Jurkat, Clone E6-1 (cell line): Measurements from ENCODE around the gene AMZ1. TPM values are rescaled to one million over a fixed set of nuclear protein-coding genes. Genes with fewer than 3 reads are reported as not detected.

ENCODE experiments used
- DNase-seq: peaks from one replicate; pipeline ENCODE4 v3.0.0-alpha.2; 2011; ENCODE audit warnings: low read depth, low spot score
- H3K4me3 ChIP-seq: 2 replicates; pipeline ENCODE4 v1.5.1; 2011; ENCODE audit warnings: mild to moderate bottlenecking, low read length, control low read depth, moderate library complexity
- polyA plus RNA-seq: library from polyadenylated mRNA; unstranded; fragments of >200 nt; gene quantifications from one replicate; pipeline ENCODE4 v1.2.1, GENCODE V29; 2012; ENCODE audit warnings: missing spikeins; ENCODE audit not compliant: insufficient read length, insufficient read depth

The AMZ1 gene, protein sequence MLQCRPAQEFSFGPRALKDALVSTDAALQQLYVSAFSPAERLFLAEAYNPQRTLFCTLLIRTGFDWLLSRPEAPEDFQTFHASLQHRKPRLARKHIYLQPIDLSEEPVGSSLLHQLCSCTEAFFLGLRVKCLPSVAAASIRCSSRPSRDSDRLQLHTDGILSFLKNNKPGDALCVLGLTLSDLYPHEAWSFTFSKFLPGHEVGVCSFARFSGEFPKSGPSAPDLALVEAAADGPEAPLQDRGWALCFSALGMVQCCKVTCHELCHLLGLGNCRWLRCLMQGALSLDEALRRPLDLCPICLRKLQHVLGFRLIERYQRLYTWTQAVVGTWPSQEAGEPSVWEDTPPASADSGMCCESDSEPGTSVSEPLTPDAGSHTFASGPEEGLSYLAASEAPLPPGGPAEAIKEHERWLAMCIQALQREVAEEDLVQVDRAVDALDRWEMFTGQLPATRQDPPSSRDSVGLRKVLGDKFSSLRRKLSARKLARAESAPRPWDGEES
- 0.37 TPM for polyA plus RNA-seq

DNA sequence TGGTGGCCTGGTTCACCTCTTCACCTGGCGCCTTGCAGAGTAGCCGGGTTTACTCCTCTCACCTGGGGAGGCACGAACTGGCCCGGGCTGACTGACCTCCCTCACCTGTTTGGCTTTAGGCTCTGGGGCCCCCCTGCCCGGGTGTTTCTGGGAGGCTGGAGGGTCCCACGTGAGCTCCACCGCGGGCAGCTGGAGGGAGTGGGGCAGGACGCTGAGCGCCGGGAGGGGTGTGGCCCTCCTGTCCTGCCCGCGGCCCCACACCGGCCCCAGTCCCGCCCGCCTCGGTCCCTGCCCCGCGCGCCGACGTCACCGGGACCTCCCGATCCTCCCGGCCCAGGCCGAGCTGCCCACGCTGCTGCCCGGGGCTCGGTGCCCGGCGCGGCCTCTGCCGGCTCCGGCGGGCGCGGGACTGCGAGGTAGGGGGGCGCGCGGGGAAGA lies at the start of gene AMZ1:
Gene AMZ1 (plus strand): TSS at position 322 of the 438 bp plus-strand sequence. CDS start 12,250 bp downstream, outside the sequence.
- H3K4me3 ChIP-seq: no peak within 1 kb of the TSS
- no peak for DNase-seq

DNA sequence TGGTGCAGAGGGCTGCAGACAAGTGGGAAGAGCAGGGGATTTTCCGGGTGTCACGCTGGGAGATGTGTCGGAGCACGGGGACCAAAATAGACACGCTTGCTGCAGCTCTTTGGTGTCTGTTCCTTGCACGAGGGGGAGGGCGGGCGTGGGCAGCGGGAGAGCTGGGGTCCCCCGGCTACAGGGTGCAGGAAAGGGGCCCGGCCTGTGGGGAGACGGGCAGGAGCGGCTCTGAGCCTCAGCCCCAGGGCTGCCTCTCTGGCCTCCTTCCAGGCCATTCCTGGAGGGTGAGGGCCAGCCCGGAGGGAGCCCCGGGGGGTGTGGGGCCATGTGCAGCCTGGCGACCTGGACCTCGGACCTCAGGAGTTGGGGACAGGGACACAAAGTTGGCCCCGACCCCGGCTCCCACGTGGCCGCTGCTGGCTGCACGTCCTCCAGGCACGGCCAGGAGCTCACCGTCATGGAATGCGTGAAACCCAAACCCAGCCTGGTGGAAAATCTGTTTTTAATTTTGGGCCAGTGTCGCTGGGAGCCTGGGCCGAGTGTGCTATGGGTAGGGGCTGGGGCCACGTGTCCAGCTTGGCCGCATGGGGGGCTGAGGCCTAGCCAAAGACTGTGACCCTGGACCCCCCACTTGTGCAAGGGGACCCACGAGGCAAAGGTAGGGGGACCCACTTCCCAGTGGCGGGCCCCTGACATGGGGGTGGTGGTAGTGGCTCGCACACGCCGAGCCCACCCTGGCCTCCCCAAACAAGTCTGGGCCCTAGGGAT lies 49.6 kb upstream of the AMZ1 start:
- no peak overlapping the region for H3K4me3 ChIP-seq
- DNase-seq: no peak

DNA sequence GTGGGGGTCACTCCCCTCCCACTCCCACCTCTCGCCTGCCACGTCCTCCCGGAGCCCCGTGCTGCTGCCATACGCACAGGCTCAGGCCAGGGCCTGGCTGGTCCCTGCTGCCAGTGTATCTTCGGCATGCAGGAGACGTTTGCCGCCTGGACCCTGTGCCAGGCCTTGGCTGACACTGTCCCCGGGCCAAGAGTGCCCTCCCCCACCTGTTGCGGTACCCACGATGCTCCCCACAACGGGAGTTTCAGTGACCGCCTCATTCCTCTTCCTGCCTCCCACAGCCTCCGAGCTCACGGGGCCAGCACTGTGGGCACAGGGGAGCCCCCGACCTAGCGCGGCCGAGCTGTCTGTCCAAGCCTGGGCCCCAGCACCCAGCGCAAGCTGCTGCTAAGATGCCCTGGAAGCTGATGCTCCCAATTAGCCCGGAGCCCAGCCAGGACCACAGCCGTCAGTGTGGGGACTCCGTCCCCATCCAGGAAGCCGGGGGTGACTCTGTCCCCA lies 48.8 kb upstream of the AMZ1 start:
- no peak for DNase-seq
- no peak overlapping the region for H3K4me3 ChIP-seq

DNA sequence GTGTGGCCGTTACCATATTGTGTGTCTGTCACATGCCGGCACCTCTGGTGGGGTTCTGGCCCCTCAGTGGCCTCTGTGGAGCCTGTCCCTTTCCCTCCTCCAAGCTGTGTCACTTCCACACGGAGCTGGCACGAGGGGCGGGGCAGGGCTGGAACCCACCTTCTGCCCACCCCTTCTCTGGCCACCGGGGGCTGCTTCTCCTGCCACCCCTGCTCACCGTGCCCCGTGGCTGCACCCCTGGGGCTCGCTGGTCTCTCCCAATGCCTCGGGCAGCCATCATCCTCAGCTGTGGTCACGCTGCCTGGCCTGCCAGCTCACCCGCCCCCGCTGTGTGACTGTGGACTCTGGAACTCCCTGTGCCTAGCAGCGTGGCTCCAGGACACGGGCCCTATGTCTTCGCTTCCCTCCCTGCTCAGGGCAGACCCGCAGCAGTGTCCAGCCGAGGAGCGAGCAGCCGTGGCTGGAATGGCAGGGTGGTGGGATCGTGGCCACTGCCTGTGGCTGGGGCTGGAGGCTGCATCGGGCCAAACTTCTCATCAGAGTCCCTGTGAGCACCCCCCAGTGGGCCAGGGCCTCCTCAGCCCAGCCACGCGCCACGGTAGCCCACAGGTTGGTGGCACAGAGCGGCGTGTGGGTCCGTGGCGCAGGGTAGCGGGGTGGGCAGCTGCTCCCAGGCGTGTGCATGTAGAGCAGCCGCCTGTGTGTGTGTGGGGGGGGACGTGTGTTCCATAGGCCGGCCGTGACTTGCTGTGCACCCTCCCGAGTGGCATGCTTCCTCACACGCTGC lies 48.1 kb upstream of the AMZ1 start:
- H3K4me3 ChIP-seq: no peak overlapping the region
- DNase-seq: no peak

DNA sequence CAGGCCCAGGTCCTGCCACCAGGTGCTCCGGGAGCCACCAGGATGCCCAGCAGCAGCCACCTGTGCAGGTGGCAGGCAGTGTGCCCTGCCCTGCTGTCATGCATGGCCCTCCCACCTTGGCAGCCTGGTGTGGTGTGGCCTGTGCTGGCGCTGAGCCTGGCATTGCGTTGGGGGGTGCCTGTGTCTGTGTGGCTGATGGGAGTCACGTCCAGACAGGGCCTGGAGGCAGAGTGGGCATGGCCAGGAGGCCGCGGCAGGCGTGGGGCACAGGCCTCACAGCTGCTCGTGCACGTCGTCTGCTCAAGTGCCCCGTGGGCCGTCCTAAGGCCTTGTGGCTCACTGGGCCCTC lies 47.5 kb upstream of the AMZ1 start:
- DNase-seq: no peak
- no peak overlapping the region for H3K4me3 ChIP-seq

DNA sequence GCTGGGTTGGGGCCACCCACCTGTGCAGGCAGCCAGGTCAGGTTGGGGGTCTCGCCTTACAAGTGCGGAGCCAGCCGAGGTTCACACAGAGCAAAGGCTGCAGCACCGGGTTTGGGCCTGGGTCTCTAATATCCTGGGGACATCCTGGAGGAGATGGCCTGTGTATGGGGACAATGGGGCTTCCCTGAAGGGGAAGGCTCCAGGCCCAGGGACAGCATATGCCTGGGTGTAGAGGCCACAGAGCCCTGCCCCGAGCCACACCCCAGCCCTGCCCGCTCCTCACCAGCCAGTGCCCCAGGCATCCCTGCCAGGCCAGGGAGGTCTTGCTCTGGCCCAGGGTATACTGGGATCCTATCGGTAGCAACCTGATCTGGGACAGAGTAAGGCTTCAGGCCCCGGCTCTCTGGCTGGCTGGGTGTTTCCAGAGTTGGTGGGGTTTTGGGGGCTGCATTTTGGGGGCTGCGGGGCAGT lies 47.1 kb upstream of the AMZ1 start:
- H3K4me3 ChIP-seq: no peak overlapping the region
- no peak for DNase-seq

DNA sequence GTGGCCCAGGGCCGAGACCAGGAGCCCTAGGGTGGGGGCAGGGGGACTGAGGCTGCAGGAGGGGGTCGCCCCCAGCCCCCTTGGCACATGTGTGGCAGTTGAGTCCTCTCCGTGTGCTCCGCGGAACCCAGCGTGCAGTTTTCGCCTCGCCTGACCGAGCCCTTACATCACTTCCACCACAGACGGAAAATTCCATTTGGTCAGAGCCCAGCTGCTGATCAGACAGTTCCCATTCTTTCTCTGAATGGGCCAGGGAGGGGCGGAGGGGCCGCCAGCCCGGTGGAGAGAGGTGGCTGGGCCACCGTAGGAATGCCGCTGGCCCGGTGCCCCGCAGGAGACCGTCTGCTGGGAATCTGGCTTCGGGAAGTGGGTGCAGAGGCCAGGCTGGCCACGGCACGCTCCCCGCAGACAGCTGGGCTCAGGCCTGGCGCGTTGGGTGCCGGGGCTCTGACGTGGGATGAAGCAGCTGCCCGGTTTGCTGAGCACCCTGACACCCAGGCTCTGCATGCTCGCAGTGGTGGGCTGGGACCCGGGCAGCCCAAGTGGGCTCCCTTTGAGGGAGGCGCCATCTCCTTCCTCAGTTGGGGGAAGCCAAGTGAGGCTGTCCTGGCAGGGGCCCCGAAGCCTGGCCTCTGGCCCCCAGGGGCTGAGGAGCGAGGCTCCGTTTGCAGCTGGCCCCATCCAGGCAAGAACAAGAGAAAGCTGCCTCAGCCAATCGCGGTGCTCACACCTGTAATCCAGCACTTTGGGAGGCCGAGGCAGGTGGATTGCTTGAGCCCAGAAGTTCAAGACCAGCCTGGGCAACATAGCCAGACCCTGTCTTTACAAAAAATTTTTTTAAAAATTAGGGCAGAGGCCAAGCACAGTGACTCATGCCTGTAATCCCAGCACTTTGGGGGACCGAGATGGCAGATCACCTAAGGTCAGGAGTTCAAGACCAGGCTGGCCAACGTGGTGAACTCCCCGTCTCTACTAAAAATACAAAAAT lies 46.3 kb upstream of the AMZ1 start:
- DNase-seq: no peak
- no peak overlapping the region for H3K4me3 ChIP-seq

DNA sequence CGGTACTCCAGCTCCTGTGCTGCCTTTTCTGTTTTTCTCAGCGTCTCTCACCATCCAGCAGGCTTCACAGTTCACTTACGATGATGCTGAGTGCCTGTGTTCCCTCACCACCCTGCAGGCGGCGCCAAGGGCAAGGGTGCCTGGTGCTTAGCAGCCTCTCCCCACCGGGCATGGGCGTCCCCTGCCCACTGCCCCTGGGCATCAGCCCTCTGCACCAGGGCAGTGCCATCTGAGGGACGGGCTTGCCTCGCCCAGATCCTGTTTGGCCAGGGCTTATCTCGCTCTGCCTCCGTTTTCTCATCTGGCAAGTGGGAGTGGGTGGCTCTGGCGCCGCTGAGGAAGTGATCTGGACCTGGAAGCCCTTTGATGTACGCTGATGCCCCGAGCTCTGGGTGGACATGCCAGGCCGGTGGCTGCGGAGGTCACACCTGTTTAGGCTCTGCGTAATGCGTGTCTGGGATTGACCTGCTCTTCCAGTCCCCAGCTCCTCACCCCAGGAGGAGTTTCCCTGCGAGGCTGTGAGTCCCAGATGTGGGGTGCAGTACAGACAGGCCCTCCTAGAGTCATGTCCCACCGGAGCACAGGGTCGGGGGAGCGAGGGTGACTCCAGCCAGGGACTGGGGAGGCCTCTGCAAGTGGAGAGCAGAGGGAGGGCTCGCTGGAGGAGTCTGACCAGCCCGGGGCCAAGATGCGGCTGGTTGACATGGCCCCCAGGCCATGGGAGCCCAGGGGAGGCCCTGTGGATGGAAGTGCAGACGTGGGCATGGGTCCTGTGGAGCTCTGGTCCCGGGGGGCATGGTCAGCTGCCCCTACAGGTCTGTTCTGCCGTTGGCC lies 44.4 kb upstream of the AMZ1 start:
- H3K4me3 ChIP-seq: no peak overlapping the region
- peak; percentile 22 for DNase-seq

DNA sequence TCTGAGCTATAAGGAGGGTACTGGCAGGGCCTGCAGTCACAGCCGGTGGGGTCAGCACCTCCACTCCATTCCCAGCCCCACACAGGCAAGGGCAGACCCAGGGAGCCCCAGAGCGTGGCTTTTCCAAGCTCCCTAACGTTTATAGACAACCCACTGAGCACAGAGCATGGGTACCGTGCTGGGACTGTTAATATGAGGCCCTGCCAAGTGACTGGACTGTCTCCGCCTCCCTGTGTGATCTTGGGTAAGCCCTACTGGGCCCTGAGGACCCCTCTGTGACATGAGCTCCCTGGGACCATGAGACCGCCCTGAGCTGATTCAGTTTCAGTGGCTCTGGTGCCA lies 43.8 kb upstream of the AMZ1 start:
- no peak for DNase-seq
- H3K4me3 ChIP-seq: no peak overlapping the region

DNA sequence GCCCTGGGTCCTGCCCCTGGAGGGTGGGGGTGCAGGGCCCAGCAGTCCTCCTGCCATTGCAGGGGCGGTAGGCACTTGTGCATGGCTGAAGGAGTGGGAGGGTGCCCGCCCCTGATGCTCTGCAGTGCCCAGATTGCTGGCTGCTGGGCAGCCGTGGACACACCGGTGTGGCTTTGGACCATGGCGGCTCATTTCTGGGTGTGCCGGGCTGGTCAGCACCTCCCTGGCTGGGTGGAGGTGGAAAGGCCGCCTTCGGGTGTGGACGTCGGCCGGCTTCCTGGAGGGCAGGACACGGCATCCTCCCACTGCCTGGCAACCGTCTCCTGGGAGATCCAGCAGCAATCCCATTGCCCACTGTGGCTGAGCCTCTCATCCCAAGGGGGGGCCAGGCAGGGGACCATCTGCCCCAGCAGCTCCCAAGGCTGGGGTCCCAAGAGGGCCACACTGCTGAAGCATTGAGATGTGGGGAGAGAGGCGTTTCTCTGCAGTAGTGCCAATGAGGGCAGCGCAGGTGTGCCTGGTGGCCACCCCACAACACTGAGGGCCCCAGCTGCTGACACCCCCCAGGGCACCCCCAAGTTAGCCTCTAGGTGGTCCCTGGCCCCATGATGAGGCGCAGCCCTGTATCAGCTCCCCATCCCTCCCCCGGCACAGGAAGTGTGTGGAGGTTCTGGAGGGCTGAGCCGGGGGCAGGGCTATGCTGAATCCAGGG lies 43.3 kb upstream of the AMZ1 start:
- peak overlapping the region; percentile 37 for H3K4me3 ChIP-seq
- DNase-seq: no peak

DNA sequence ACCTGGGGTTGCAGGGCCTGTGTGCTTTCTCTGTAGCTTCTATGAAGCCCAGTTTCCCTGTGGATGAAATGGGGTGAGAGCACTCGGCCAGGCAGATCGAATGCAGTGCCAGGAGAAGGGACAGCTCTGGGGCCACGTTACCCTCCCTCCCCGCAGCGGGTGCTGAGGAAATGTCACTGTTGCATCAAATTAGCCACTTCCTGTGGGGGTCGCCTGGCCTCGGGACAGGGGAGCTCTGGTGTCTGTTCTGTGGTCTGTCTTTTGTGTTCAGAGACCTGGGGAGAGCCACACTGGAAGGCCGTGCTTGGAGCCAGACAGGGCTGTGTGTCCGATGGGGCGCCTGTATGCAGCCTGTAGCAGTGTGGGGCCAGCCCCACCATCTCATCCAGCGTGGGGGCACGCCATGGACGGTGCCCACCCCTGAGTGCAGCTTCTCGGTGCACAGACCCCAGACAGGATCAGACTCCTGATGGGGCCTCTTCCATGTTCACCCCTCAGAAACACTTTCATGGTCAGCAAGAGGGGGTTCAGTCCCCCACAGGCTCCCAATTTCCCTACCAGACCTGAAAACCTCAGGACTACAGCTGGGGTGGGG lies 42.6 kb upstream of the AMZ1 start:
- DNase-seq: peak; percentile 71
- peak overlapping the region; percentile 37 for H3K4me3 ChIP-seq

DNA sequence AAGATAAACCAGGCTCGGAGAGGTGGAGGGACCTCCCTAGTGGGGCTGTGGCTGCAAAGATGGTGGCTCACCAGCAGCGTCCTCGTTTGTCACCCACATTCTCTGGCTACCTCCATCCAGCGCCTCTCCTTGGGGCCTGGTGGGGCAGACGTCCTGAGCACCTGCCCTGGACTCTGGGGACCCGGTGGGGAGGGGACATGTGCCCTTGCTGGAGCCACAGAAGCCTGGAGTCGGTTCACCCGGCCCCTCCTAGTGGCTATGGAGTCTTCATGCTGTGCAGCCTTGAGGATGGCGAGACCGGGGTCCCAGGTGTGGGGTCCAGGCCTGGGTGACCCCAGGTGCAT lies 41.7 kb upstream of the AMZ1 start:
- no peak for DNase-seq
- no peak overlapping the region for H3K4me3 ChIP-seq

DNA sequence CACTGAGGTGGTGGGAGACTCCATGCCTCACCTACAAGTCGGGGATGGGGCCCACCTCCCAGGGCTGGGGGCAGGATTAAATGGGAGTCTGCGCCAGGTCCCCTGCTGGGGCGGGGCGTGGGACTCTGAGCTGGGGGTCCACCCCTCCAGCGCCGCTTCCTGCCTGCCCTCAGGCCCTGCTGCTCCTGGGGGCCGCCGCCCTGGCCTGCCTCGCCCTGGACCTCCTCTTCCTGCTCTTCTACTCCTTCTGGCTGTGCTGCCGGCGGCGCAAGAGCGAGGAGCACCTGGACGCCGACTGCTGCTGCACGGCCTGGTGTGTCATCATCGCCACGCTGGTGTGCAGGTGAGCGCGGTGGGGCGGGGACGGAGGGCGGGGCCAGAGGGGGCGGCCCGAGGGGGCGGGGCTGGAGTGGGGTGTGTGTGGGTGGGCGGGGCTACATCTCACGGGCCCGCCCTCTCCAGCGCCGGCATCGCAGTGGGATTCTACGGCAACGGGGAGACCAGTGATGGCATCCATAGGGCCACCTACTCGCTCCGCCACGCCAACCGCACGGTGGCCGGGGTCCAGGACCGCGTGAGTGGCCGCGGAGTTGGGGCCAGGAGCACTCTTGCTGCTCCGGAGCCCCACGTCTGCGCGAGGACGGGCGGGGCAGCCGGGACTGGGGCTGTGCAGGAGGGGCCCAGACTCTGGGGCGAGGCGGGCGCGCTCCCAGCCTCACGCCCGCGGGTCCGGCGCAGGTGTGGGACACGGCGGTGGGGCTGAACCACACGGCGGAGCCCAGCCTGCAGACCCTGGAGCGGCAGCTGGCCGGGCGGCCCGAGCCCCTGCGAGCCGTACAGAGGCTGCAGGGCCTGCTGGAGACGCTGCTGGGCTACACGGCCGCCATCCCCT lies 41.1 kb upstream of the AMZ1 start:
- DNase-seq: no peak
- H3K4me3 ChIP-seq: no peak overlapping the region

DNA sequence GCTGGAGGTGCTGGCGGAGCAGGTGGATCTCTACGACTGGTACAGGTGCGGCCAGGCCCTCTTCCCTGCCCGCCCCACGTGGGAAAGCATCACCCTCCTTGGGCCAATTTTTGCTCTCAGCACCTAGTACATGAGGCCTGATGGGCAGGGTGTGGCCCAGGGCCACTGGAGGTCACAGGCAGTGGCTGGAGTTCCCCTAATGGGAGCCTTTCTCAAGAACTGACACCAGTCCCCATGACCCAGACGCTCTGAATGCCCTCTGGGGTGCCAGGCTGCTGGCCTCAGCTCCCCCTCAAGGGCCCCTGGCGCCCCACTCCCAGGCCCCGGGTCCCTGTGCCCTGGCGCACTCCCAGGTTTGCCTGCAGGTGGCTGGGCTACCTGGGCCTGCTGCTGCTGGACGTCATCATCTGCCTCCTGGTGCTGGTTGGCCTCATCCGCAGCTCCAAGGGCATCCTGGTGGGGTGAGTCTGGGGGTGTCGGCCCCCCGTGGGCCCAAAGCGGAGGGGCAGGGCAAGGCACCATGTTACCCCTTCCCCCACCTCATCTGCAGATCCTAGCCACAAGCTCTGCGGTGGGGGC lies 40.3 kb upstream of the AMZ1 start:
- H3K4me3 ChIP-seq: no peak overlapping the region
- no peak for DNase-seq

DNA sequence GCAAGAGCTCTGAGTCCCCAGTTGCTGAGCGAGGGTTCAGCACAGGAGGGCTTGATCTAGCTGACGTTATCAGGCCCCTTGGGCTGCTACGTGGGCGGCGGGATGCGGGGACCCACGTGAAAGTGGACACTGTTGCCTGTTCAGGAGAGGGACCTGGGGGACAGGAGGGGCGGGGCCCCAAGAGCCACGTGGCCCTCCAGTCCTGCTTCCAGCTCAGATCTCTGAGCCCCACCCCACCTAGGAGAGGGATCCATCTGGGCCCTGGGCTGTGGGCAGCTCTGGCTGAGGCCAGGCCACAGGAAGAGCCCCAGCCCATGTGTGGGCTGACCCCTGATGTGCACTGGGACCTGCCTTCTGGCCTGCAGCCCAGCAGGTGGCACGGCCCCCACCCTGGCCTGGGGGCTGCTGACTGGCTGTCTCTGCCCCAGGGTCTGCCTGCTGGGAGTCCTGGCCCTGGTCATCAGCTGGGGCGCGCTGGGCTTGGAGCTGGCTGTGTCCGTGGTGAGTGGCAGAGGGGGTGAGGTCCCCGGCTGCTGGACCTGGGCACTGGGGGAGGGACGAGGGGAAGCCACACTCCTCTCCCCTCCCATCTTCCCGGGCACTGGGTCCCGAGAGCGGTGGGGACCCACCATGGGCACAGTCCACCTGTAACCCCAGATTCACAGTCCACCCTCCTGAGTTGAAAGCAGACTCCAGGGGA lies 38.7 kb upstream of the AMZ1 start:
- no peak for DNase-seq
- H3K4me3 ChIP-seq: no peak overlapping the region
